Stimulated activated CD4-positive, alpha-beta T cell treated with anti-CD3 and anti-CD28 coated beads, TNF-alpha, amount 100 ng/mL, for 4 hours (primary cell): ENCODE results near the gene ATPAF1.
A peak's percentile ranks its signal among the peaks of the same experiment; 100 is the strongest.

ENCODE experiments used
- DNase-seq, 3 experiments: peaks; one replicate each; pipeline ENCODE4 v3.0.0-alpha.2; 2020; ENCODE audit warnings: low read depth in 3 of 3

Gene ATPAF1

DNA sequence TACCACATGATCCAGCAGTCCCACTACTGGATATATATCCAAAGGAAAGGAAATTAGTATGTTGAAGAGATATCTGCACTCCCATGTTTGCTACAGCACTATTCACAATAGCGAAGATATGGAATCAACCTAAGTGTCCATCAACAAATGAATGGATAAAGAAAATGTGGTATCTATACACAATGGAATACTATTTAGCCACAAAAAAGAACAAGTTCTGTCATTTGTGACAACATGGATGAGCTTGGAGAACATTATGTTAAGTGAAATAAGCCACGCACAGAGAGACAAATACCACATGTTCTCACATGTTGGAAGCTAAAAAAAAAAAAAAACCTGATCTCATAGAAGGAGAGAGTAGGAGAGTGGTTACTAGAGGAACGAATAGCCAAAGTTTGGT, 17.7 kb downstream of the ATPAF1 start:
- DNase-seq = no peak

DNA sequence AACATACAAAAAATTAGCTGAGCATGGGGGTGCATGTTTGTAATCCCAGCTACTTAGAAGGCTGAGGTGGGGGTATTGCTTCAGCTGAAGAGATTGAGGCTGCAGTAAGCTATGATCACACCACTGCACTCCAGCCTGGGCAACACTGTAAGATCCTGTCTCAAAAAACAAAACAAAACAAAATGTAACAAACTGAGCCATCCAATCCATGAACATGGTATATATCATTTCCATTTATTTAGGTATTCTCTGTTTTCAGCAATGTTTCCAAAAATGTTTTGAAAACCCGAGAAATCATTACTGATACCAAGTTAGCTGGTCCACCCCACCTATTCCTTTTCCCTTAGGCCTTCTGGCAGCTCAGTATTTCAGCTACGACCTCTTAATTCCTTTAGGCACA, 18.4 kb downstream of the ATPAF1 start:
- DNase-seq = no peak

DNA sequence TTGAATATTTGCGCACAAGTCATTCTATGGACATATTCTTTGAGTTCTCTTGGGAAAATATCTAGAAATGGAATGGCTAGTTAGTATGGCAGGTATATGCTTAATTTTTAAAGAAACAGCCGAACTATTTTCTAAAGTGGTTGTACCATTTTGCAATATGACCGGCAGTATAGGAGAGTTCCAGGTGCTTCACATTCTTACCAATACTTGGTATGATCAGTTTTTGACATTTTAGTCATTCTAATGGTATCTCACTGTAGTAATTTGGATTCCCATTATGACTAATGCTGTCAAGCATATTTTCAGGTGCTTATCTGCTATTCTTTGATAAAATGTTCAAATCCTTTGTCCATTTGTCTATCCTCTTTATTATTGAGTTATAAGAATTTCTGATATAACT, 20.6 kb downstream of the ATPAF1 start:
- no peak for DNase-seq

DNA sequence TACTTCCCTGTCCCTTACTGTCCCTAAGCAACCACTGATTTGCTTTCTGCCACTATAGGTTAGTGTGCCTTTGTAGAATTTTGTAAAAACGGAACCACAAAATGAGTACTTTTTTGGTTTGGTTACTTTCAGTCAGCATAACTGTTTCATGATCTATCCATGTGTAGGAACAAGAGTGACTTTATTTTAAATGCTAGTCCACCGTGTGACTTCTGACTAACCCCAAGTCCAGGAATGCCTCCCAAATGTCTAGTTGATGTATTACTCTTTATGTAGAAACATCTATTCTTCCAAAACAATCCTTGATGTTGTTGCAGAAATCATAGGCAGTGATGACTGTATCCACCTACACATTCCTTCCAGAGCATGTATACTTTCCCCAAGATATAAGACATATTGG, 21.3 kb downstream of the ATPAF1 start:
- DNase-seq = no peak

DNA sequence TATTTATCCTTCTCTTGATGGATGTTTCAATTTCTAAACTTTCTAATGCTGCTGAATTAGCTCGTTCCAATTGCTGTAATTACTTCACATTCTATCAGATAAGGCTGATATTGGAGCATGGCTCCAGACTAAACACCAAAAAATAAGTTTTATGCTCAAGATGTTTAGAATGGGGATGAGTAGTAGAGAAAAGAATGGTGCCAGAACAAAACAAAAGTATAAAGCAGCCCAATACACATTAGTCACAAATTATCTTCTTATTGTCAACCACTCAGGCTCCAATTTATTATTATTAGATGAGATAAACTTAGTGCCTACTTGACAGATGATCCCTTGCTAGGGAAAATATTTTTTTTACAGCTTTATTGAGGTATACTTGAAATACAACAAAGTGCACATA, 21.8 kb downstream of the ATPAF1 start:
- DNase-seq = no peak

DNA sequence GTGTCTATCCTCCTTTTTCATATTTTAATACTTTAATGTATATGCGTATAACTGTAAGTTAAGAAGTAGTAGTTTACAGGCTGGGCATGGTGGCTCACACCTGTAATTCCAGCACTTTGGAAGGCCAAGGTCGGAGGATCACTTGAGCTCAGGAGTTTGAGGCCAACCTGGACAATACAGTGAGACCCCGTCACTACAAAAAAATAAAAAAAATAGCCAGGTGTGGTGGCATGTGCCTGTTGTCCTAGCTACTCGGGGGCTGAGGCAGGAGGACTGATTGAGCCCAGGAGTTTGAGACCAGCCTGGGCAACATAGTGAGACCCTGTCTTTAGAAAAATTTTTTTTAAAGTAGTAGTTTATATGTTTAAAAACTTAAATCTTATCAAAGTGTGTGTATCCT, 22.3 kb downstream of the ATPAF1 start:
- no peak for DNase-seq

DNA sequence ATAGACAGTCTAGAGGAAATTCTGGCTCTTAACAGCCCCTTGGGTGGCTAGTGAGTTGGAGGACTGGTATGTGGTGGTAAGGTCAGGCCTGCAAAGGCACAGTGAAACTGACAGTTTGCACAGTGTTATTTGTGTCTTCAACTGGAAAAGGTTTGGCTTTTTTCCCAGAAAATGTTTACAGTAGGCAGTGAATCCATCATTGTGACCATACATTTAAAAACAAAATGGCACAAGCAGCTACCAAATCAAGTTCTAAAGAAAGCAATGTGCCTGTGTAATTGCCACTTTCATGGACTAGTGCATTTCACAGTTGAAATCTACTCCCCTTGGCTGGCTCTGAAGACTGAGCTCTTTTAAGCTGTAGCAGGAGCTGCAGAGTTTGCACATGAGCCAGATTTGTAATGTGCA, 24.8 kb downstream of the ATPAF1 start:
- no peak for DNase-seq

DNA sequence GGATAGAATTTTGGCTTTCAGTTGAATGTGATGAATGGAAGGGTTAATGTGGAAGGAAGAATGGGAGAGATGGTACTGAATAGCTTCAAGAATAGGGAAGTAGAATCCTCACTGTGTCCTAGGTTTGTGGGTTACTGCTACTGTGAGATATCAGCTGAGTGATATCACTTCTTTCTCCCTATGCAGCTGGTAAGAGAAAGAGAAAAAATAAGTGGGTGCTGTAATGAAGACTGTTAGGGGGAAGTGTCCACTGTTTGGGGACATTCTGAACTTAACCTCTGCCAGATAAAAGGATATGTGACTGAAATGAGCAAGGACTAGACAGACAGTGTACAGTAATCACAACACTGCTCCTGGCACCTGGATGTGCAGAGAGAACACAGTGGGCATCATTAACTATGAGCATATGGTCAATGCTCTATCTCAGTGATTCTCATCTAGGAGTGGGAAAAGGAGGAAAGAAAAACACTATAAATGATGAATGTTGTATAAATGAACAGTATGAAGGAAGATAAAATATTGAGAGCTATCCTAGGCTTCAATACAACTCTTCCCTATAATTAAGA, 26.0 kb downstream of the ATPAF1 start:
- DNase-seq = no peak

DNA sequence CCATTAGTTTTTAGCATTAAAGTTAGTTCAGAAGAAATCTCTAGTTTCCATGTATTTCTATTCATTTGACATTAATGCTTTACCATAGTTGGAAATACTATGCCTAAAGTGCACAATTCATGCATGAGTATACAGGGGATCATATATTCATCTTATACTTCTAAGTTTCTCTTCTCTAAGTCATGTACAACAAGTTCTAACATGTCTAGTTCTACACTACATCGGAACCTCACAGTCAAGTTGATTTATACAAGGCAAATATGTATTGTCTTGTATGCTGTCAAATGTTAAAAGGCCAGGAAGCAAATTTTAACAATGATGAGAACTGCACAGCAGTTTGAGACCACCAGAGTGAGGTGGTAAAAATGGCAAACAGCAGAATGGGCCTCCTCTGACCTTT, 28.6 kb downstream of the ATPAF1 start:
- DNase-seq = no peak

DNA sequence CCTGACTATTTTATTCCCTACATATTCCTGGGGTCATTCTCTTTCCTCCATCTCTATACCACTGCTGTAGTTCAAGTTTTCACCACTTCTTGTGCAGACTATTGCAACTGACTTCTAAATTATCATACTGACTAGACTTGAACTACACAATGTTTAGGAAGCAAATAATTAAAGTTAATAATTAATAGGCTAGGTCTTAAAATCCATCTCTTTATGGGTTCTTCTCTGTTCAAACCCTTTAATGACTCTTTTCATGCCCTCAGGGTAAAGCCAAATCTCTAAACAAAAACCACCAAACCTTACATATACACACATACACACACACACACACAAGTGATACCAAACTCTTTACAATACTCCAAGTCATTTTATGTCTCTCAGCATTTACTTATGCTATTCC, 29.2 kb downstream of the ATPAF1 start:
- DNase-seq = no peak

DNA sequence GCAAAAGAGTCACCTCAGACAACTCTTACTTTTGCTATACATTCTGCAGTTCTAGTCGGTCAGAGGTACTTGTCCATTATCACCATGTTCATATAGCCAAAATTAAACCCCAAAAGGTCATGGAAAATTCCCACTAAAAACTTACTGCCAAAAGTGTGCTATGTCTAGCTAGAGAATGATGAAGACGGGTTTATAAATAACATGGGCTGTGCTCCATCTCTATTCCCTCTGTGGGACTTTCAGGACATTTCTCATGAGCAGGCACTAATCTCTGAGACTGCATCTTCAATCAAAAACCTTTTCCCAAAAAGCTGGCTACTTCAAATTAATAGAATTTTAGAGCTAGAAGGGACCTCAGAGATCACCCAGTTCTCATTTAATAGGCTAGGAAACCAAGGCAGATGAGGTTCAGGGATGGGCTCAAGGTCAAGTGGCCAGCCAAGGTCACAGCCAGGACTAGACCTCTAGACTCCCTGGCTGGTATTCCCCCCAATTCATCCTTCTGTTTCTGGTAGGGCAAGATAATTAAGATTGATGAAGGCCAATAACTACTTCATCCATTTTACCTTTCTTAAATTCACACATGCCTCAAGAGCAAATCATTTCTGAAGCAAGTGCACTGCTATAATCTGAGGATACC, 30.6 kb downstream of the ATPAF1 start:
- DNase-seq = no peak

DNA sequence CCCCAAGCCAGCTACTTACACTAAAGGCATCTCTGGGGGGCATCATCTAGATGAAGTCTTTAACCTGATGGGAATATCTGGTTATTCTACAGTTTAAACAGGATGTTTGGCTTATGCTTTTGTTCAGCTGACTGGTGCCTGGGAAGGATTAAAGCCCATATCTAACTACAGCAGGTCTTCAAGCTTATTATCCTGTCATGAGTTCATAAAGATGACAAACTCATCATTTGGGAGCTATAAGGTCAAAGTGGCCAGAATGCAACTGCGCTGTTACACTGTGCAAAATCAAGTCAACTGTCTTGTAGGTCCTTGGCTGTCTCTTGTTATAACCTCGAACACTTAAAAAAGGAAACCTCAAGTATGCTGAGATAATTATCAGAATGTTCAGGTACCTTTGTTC, 33.0 kb downstream of the ATPAF1 start:
- DNase-seq = no peak

DNA sequence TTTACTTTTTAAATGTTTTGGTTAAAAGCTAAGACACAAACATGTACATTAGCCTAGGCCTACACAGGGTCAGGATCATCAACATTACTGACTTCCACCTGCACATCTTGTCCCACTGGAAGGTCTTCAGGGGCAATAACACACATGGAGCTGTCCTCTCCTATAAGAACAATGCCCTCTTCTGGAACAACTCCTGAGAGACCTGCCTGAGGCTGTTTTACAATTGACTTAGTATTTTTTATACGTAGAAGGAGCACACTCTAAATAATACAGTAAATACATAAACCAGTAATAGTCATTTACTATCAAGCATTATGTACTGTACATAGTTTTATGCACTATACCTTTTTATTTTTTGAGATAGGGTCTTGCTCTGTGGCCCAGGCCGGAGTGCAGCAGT, 37.4 kb downstream of the ATPAF1 start:
- DNase-seq = no peak

DNA sequence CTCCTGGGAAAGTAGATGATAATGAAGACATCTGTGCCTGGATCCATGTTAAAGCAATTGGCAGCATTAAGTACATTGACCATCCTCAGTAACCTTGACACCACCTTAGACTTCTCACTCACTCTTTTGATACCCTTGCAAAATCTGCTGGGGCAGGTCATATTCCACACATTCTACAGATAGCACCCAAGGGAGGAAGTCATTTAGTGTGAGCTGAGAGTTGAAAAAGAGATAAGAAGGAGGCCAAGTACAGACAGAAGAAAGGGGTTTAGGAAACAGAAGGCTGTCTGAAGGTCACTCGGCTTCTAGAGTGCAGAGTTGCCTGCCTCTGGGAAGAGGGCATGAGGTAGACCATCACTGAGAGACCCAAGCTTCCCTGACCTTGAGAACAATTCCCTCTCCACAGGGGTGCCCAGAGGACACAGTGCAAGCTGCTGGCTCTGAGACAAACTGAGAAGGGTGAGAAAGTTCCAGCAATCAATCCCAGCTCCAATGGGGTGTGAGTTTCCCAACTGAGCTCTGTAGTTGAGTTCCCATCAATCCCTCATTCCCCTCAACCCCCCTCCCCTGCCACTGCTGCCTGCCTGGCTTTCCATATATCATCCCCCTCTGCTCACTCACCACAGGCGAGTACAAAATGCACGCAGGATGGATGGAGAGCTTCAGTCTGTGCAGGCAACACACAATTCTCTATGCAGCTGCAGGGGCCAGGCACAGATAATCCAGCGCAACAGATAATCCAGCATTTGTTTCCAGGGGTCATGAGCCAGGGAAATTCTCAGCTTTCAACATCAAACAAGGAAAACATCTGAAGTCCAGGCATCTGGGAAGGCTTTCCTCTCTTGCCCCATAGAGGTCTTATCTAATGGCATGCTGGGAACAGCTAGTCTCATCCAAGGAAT, 44.2 kb downstream of the ATPAF1 start:
- no peak for DNase-seq

DNA sequence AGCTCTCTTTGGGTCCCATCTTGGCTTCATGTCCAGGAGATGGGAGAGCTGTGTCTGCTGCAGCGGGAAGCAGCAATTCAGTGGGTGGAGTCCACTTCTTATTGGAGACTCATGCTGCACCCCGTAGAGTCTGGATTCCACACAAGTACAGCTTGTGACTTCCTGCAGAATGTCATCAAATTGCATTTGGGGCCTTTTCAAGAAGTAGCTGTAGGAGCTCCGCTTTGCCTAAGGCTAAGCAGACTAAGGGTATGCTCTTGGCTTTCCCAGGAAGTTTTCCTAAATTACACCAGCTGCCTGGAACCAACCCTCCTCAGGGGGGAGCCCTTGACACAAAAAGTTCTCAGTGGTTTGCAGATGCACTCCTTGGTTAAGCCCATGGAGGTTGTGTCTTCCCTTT, 45.8 kb downstream of the ATPAF1 start:
- no peak for DNase-seq

DNA sequence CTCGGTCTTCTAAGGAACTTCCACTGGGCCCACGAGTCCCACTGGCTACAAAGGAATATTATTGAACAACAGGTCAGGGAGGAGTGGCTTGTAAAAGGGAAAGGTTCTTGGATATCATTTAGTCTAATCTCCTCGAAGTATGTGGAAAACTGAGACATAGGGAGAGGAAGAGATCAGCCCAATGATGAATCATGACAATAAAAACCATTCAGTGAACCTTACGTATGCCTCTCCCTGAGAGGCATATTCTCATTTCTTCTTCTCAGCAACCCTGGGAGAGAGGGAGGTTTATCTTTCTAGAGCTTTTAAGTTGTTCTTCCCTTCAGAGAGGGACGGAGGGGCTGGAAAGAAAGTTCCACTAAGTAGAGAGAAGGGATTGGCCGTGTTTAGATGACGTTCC, 46.2 kb downstream of the ATPAF1 start:
- no peak for DNase-seq

DNA sequence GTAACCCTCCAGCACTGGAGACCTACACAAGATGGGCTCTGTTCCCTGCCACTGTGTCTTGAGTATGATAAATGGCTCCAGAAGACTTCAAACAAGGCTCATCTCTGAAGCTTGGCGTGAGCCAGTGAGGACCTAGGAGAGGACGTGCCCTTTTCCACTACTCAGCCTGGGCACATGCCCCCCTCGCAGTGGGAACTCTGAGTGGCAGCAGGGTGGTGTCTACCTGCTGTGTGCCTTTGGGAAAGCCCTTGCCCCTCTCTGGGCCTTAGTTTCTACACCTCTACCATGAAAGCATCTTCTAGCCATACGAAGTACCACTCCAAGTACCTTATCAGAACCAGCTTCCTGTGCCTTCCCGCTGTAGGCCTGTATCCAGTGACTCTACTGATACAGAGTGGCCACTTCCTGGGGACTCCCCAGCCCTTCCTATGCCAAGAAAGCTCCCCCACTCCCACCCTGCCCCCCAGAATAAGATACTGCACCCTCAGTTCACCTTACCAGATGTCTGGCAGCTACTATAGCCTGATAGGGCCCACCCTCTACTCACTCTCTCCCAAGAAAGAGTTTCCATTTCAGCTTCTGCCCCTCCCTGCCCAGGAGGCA, 48.4 kb downstream of the ATPAF1 start:
- DNase-seq = no peak

DNA sequence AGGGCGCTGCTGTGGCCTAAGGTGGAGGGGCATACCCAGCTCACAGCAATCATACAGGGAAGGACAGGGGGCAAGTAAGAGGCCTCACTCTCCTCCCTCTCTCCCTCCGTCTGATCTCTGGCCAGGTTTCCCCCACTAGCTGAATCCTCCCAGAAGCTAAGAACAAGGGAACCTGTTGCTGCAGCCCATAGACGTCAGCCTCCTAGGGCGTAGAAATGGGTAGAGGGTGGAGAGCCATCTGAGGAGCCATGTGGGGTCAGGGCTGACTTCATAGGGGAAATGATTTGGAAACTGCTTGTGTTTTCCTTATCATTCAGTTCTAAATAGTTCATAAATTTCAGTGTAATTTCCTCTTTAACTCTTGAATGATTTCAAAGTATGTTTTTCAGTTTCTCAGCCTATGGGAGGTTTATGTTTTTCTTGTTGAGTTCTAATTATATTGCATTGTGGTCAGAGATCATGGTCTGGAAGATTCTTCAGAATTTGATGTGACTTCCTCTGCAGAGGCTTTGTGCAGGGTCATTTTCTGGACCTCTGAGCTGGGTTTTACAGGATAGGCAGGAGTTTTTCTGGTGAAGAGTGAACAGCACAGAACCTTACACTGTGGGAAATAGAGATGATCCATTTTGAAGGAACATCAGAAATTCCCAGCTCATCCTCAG, 49.3 kb downstream of the ATPAF1 start:
- DNase-seq = no peak

DNA sequence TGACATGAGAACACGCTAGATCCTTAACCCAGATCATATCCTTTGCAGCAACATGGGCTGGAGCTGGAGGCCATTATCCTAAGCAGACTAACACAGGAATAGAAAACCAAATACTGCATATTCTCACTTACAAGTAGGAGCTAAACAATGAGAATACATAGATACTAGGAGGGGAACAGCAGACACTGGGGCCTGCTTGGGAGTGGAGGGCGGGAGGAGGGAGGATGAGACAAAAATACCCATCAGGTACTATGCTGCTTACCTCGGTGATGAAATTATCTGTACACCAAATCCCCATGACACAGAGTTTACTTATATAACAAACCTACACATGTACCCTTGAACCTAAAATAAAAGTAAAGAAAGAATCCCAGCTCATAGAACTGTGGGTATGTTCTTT, 50.3 kb downstream of the ATPAF1 start:
- DNase-seq = no peak

DNA sequence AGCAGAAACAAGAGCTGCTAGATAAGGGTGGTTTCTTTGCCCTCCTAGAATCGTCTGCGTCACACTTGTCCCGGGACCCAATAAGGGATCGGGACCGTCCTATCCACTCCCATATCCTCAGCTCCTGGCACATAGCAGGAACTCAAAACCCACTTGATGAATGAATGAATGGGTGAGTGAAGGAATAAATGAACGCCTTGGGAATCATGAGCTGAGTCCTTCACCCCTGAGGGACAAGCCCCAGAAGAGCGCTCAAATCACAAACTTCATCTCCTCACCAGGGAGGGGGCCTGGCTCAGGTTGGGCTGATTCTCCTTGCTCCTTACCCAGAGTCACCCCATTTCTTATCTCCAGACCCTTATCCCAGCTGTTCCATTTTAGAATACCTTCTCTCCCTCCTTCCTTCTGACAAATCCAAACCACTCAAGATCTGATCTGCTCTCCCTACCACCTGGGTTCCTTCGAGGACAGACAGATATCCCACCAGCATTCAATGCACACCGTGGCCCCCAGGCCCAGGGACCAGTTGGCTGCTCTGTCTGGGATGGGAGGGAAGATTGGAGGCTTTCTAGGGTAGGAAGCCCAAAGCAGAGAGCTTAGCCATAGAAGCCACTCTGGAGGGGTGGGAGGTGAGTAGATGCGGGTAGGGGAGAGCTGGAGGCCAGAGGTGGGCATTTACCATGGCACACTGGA, 50.9 kb downstream of the ATPAF1 start:
- no peak for DNase-seq

DNA sequence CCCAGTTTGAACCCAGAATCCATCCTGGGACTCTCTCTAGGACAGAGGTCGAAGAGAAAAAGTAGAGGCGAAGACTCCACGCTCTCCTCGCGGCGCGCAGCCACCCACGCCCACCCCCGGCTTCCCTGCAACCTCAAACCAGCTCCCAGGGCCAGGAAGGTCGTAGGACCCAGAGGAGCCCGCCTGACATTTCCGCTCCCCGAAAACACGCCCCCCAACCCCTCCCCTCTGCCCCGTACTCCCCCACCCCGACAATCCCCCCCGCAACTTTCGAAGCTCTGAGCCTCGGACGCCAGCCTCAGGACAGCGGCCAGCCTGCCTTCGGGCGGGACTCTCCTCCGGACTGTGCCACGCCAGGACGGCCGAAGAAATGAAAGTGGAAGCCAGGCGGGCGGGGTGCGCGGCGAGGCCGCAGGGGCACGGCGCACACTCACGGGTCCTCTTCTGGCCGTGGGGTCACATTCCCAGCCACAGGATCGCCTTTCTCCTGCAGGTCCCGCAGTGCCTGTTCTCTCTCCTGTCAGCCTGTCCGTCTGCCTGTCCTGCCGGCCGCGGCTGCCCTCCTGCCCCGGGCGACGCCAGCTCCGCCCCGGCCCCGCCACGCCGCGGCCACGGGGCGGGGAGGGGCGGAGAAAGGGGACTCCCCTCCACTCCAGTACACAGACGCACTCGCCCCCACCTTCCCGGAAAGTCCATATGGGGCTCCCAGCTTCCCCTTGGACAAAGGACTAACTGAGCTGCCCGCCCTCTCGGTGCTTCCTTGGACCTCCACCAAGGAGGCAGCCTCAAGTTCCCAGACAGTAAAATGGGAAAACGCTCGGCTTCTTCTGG, 51.7 kb downstream of the ATPAF1 start, which contains the start of gene MOB3C:
Gene MOB3C (minus strand): TSS at position 535 of the 831 bp plus-strand sequence. CDS start 3,490 bp downstream, outside the sequence.
- peak; percentile 44 to 73 (median 73) for DNase-seq
